Astrocyte (in vitro differentiated cells and primary cell): Measurements from ENCODE around the gene RBFOX2. TPM values are rescaled to one million over a fixed set of nuclear protein-coding genes. Genes with fewer than 3 reads are reported as not detected.

Experiments used
- DNase-seq: peaks from one replicate; pipeline ENCODE4 v3.0.0-alpha.2; 2010; ENCODE audit warnings: low read depth
- FAIRE-seq: peaks from 2 replicates; lab custom pipeline; 2011; peaks lifted over from hg19 to GRCh38; lab: Jason Lieb, UNC
- H2AFZ ChIP-seq: 2 replicates; pipeline ENCODE4 v1.6.0; 2012; ENCODE audit warnings: low read depth, low read length, inconsistent platforms
- H3K27ac ChIP-seq: 2 replicates; pipeline ENCODE4 v1.5.1; 2011; ENCODE audit warnings: low read depth, low read length, inconsistent platforms
- H3K27me3 ChIP-seq: 2 replicates; pipeline ENCODE4 v1.6.0; 2011; ENCODE audit warnings: low read length, inconsistent platforms; ENCODE audit not compliant: insufficient read depth
- H3K36me3 ChIP-seq: 2 replicates; pipeline ENCODE4 v1.5.1; 2011; ENCODE audit warnings: low read length, inconsistent platforms; ENCODE audit not compliant: insufficient read depth
- H3K4me1 ChIP-seq: 2 replicates; pipeline ENCODE4 v1.5.1; 2011; ENCODE audit warnings: low read length, inconsistent platforms; ENCODE audit not compliant: insufficient read depth
- H3K4me2 ChIP-seq: 2 replicates; pipeline ENCODE4 v1.6.0; 2012; ENCODE audit warnings: low read length, inconsistent platforms
- H3K4me3 ChIP-seq: 2 replicates; pipeline ENCODE4 v1.5.1; 2011; ENCODE audit warnings: low read depth, mild to moderate bottlenecking, low read length, inconsistent platforms; ENCODE audit not compliant: insufficient read depth
- H3K79me2 ChIP-seq: 2 replicates; pipeline ENCODE4 v1.6.0; 2012; ENCODE audit warnings: mild to moderate bottlenecking, low read length, inconsistent platforms; ENCODE audit not compliant: insufficient read depth
- H3K9ac ChIP-seq: 2 replicates; pipeline ENCODE4 v1.6.0; 2012; ENCODE audit warnings: mild to moderate bottlenecking, low read length, inconsistent platforms
- H3K9me3 ChIP-seq: 2 replicates; pipeline ENCODE4 v1.5.1; 2012; ENCODE audit warnings: low read depth, mild to moderate bottlenecking, low read length, inconsistent platforms; ENCODE audit not compliant: insufficient read depth
- H4K20me1 ChIP-seq: 2 replicates; pipeline ENCODE4 v1.6.0; 2012; ENCODE audit warnings: low read length, inconsistent platforms; ENCODE audit not compliant: insufficient read depth
- H3K27ac Mint-ChIP-seq: one replicate; pipeline ENCODE4 v1.8.0; 2021; ENCODE audit warnings: mild to moderate bottlenecking, mixed read lengths; ENCODE audit not compliant: unreplicated experiment
- H3K27me3 Mint-ChIP-seq: one replicate; pipeline ENCODE4 v1.8.0; 2021; ENCODE audit warnings: low read depth, mixed read lengths; ENCODE audit not compliant: unreplicated experiment
- H3K36me3 Mint-ChIP-seq: one replicate; pipeline ENCODE4 v1.8.0; 2021; ENCODE audit warnings: low read depth, mixed read lengths; ENCODE audit not compliant: unreplicated experiment
- H3K4me1 Mint-ChIP-seq: one replicate; pipeline ENCODE4 v1.8.0; 2021; ENCODE audit warnings: low read depth, mixed read lengths; ENCODE audit not compliant: unreplicated experiment
- H3K4me3 Mint-ChIP-seq: one replicate; pipeline ENCODE4 v1.8.0; 2021; ENCODE audit warnings: mild to moderate bottlenecking, moderate library complexity, mixed read lengths; ENCODE audit not compliant: unreplicated experiment
- H3K9me3 Mint-ChIP-seq: one replicate; pipeline ENCODE4 v1.8.0; 2021; ENCODE audit warnings: mild to moderate bottlenecking, mixed read lengths; ENCODE audit not compliant: unreplicated experiment
- CTCF ChIP-seq: IDR thresholded peaks from 2 replicates; pipeline ENCODE4 v1.5.1; 2011; ENCODE audit warnings: low read depth, mild to moderate bottlenecking, inconsistent platforms, low read length, moderate library complexity; ENCODE audit not compliant: insufficient read depth
- EZH2 ChIP-seq: IDR thresholded peaks from 2 replicates; pipeline ENCODE4 v1.6.1; 2012; ENCODE audit warnings: mild to moderate bottlenecking, low read length, inconsistent platforms; ENCODE audit not compliant: insufficient read depth
- total RNA-seq: library from RNA; stranded (reverse); gene quantifications from 2 replicates; pipeline ENCODE4 v1.2.1, GENCODE V29; 2021

RBFOX2 gene
- total RNA-seq, 1 donor from 2014 or later: 169 TPM

DNA sequence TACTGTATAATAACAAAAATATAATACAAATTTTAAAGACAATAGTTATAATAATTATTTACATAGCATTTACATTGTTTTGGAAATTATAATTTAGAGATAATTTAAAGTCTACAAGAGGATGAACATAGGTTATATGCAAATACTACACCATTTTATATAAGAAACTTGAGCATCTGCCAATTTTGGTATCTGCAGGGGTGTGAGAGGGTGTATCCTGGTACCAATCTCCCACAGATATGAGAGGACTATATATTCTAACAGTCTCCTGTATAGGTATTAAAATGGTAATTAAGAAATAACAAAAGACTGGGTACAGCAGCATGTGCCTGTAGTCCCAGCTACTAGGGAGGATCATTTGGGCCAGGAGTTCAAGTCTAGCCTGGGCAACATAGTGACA lies 176.5 kb downstream of the RBFOX2 start:
- TF ChIP-seq EZH2: no peak
- TF ChIP-seq CTCF: no peak
- Histone ChIP-seq H3K4me2 (no peak overlapping the region), H3K9ac (no peak overlapping the region), H3K4me3 (no peak overlapping the region), H3K9me3 (no peaks in the 10 kb centered on the region), H3K36me3 (no peaks in the 10 kb centered on the region), H3K27me3 (no peaks in the 10 kb centered on the region), H3K27ac (no peak overlapping the region), H2AFZ (no peak overlapping the region), H3K79me2 (peaks cover 39% of the 10 kb centered on the region), H3K4me1 (no peaks in the 10 kb centered on the region), H4K20me1 (peaks cover 45% of the 10 kb centered on the region)
- H3K36me3 Mint-ChIP-seq: no peaks in the 10 kb centered on the region
- FAIRE-seq: no peak
- H3K9me3 Mint-ChIP-seq: no peaks in the 10 kb centered on the region
- no peaks in the 10 kb centered on the region for H3K27me3 Mint-ChIP-seq
- H3K4me1 Mint-ChIP-seq: peaks cover 14% of the 10 kb centered on the region
- no peak overlapping the region for H3K4me3 Mint-ChIP-seq
- no peak for DNase-seq
- H3K27ac Mint-ChIP-seq: no peak overlapping the region

DNA sequence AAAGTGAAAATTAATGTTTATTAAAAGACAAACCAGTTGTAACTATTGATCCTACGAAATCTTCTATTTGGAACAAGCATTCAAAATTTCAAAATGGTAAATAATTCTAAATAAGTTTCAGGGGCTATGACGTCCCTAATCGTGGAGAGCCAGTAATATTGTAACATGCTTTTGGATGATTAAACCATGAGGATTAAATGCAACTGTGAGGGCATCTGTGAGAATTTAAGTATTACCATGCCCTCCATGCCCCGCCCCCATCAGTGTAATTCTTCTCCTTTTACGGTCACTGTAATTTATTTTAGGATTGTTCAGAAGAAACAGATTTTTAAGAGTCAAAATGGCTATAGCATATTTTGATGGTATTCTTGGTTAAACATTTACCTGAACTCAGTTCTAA lies 177.8 kb downstream of the RBFOX2 start:
- H3K9ac ChIP-seq: no peak overlapping the region
- no peaks in the 10 kb centered on the region for H3K36me3 ChIP-seq
- no peak for DNase-seq
- H3K9me3 Mint-ChIP-seq: no peaks in the 10 kb centered on the region
- H3K4me1 Mint-ChIP-seq: peaks cover 12% of the 10 kb centered on the region
- H2AFZ ChIP-seq: no peak overlapping the region
- no peak overlapping the region for H3K4me3 Mint-ChIP-seq
- H3K9me3 ChIP-seq: no peaks in the 10 kb centered on the region
- H3K36me3 Mint-ChIP-seq: no peaks in the 10 kb centered on the region
- H3K27ac ChIP-seq: no peak overlapping the region
- H3K79me2 ChIP-seq: peaks cover 36% of the 10 kb centered on the region
- FAIRE-seq: no peak
- no peak for TF ChIP-seq CTCF
- TF ChIP-seq EZH2: no peak
- H3K27me3 Mint-ChIP-seq: no peaks in the 10 kb centered on the region
- no peaks in the 10 kb centered on the region for H3K4me1 ChIP-seq
- H3K27me3 ChIP-seq: no peaks in the 10 kb centered on the region
- H4K20me1 ChIP-seq: peaks cover 36% of the 10 kb centered on the region
- H3K4me2 ChIP-seq: no peak overlapping the region
- no peak overlapping the region for H3K27ac Mint-ChIP-seq
- no peak overlapping the region for H3K4me3 ChIP-seq

- no peaks in the 10 kb centered on the region for H3K36me3 Mint-ChIP-seq
- no peaks in the 10 kb centered on the region for H3K9me3 ChIP-seq
- no peak for TF ChIP-seq EZH2
- no peak for TF ChIP-seq CTCF
- H3K4me1 Mint-ChIP-seq: peaks cover 16% of the 10 kb centered on the region
- no peak overlapping the region for H3K27ac Mint-ChIP-seq
- no peaks in the 10 kb centered on the region for H3K27me3 ChIP-seq
- FAIRE-seq (no peak), DNase-seq (no peak)
- H4K20me1 ChIP-seq: peaks cover 36% of the 10 kb centered on the region
- H3K4me1 ChIP-seq: peaks cover 4% of the 10 kb centered on the region
- H3K27me3 Mint-ChIP-seq: no peaks in the 10 kb centered on the region
- H3K4me3 Mint-ChIP-seq: no peak overlapping the region
- peaks cover 43% of the 10 kb centered on the region for H3K79me2 ChIP-seq
- no peak overlapping the region for H3K4me3 ChIP-seq
- H3K9me3 Mint-ChIP-seq: no peaks in the 10 kb centered on the region
- H3K4me2 ChIP-seq: no peak overlapping the region
- no peaks in the 10 kb centered on the region for H3K36me3 ChIP-seq
- no peak overlapping the region for H3K9ac ChIP-seq
- H3K27ac ChIP-seq: no peak overlapping the region
- no peak overlapping the region for H2AFZ ChIP-seq
Measured at GRCh38 chr22:35846804-35847203, 181.8 kb downstream of the RBFOX2 start.
